ENCODE measurements around the gene PRKG1.

DNA sequence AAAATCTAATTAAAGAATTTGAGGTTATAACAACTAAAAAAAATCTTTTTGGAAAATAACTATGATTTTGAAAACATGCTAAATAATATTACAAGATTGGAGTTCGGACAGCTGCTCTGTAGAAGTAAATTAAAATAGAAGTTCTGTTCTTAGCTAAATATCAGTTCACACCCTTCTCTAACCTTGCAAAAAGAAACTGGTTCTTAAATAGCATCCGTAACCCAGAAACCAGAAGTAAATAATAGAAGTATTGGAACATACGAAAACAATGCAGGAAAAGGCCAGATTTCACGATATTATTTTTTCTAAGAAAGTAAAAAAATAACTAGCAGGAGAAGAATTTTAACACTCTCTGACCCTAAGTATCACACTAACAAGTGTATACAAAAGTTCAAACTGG is 164.7 kb downstream of the PRKG1 start:
- TF ChIP-seq, protein P1, sequence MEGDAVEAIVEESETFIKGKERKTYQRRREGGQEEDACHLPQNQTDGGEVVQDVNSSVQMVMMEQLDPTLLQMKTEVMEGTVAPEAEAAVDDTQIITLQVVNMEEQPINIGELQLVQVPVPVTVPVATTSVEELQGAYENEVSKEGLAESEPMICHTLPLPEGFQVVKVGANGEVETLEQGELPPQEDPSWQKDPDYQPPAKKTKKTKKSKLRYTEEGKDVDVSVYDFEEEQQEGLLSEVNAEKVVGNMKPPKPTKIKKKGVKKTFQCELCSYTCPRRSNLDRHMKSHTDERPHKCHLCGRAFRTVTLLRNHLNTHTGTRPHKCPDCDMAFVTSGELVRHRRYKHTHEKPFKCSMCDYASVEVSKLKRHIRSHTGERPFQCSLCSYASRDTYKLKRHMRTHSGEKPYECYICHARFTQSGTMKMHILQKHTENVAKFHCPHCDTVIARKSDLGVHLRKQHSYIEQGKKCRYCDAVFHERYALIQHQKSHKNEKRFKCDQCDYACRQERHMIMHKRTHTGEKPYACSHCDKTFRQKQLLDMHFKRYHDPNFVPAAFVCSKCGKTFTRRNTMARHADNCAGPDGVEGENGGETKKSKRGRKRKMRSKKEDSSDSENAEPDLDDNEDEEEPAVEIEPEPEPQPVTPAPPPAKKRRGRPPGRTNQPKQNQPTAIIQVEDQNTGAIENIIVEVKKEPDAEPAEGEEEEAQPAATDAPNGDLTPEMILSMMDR (conservative IDR thresholded peaks at IDR 0.05; ENCODE audit: low read length): no peak
- no peak for TF ChIP-seq EZH2phosphoT487 (IDR thresholded peaks at IDR 0.05; ENCODE audit: borderline replicate concordance)

Data from Loucy (cell line).